Keratinocyte (primary cell): ENCODE data around the gene TP53I13. TPM values are rescaled to one million over a fixed set of nuclear protein-coding genes. Genes with fewer than 3 reads are reported as not detected.
A peak's percentile ranks its signal among the peaks of the same experiment; 100 is the strongest.

Experiments
- DNase-seq: peaks from one replicate; pipeline ENCODE4 v3.0.0-alpha.2; 2011; ENCODE audit warnings: low read depth, missing footprints, low spot score
- FAIRE-seq: peaks from 2 replicates; lab custom pipeline; 2011; peaks lifted over from hg19 to GRCh38; lab: Jason Lieb, UNC
- H2AFZ ChIP-seq: 2 replicates; pipeline ENCODE4 v1.6.0; 2012; ENCODE audit warnings: low read length, control low read depth, inconsistent platforms; ENCODE audit not compliant: control insufficient read depth
- H3K27ac ChIP-seq: 2 replicates; pipeline ENCODE4 v1.5.1; 2011; ENCODE audit warnings: low read length; ENCODE audit not compliant: control insufficient read depth, insufficient read depth
- H3K27me3 ChIP-seq: 3 replicates; pipeline ENCODE4 v1.6.0; 2011; ENCODE audit warnings: low read length; ENCODE audit not compliant: control insufficient read depth, insufficient read depth; ENCODE audit errors: extremely low read depth
- H3K36me3 ChIP-seq, 2 experiments: 2 replicates in 1 of 2; 3 replicates in 1 of 2; pipeline ENCODE4 v1.5.1; 2011; ENCODE audit warnings: low read length in 2 of 2, mild to moderate bottlenecking in 1 of 2; ENCODE audit not compliant: control insufficient read depth in 2 of 2, insufficient read depth in 2 of 2; ENCODE audit errors: extremely low read depth in 1 of 2
- H3K4me1 ChIP-seq: 3 replicates; pipeline ENCODE4 v1.5.1; 2011; ENCODE audit warnings: low read length; ENCODE audit not compliant: control insufficient read depth, insufficient read depth; ENCODE audit errors: extremely low read depth
- H3K4me2 ChIP-seq: 3 replicates; pipeline ENCODE4 v1.6.0; 2011; ENCODE audit warnings: low read depth, low read length; ENCODE audit not compliant: control insufficient read depth, insufficient read depth; ENCODE audit errors: extremely low read depth
- H3K4me3 ChIP-seq, 3 experiments: fragments of 200-600 bp in 1 of 3; sonication (generic) in 1 of 3; 2 replicates in 2 of 3; 3 replicates in 1 of 3; pipeline ENCODE4 v1.5.1; 2011 to 2016; ENCODE audit warnings: low read length in 3 of 3, mild to moderate bottlenecking in 3 of 3, control low read depth in 2 of 3, inconsistent platforms in 1 of 3, low read depth in 1 of 3, mixed read lengths in 1 of 3, mixed run types in 1 of 3, moderate library complexity in 1 of 3; ENCODE audit not compliant: control insufficient read depth in 2 of 3, insufficient read depth in 2 of 3; ENCODE audit errors: extremely low read depth in 1 of 3
- H3K79me2 ChIP-seq: 2 replicates; pipeline ENCODE4 v1.6.0; 2012; ENCODE audit warnings: low read length; ENCODE audit not compliant: control insufficient read depth, insufficient read depth
- H3K9ac ChIP-seq: 3 replicates; pipeline ENCODE4 v1.6.0; 2011; ENCODE audit warnings: low read length; ENCODE audit not compliant: control insufficient read depth, insufficient read depth; ENCODE audit errors: extremely low read depth
- H3K9me1 ChIP-seq: 3 replicates; pipeline ENCODE4 v1.6.0; 2011; ENCODE audit warnings: low read length; ENCODE audit not compliant: control insufficient read depth, insufficient read depth; ENCODE audit errors: extremely low read depth
- H3K9me3 ChIP-seq: 2 replicates; pipeline ENCODE4 v1.5.1; 2012; ENCODE audit warnings: low read depth, low read length; ENCODE audit not compliant: control insufficient read depth
- H4K20me1 ChIP-seq: 3 replicates; pipeline ENCODE4 v1.6.0; 2011; ENCODE audit warnings: low read length; ENCODE audit not compliant: control insufficient read depth, insufficient read depth; ENCODE audit errors: extremely low read depth
- CTCF ChIP-seq, 3 experiments: IDR thresholded peaks in 1 of 3; conservative IDR thresholded peaks in 1 of 3; optimal IDR thresholded peaks in 1 of 3; 2 replicates in 2 of 3; 3 replicates in 1 of 3; pipeline versions ENCODE3 to v1.5.1; 2011; ENCODE audit warnings: low read length in 3 of 3, mild to moderate bottlenecking in 3 of 3, moderate library complexity in 2 of 3, control low read depth in 1 of 3, inconsistent platforms in 1 of 3; ENCODE audit not compliant: insufficient read depth in 2 of 3; ENCODE audit errors: extremely low read depth in 1 of 3
- EZH2 ChIP-seq: IDR thresholded peaks from one replicate; pipeline ENCODE4 v1.6.1; 2012; ENCODE audit warnings: inconsistent platforms, mild to moderate bottlenecking, low read length, moderate library complexity
- dilution Hi-C: fragments of 300-500 bp; cut with MboI; formaldehyde crosslinking; loops from one replicate; pipeline ENCODE4 v1.7.0; 2020; ENCODE audit warnings: low sequenced_read_pairs; ENCODE audit not compliant: extremely low pct_ligation_motif_present
- polyA plus RNA-seq, 5 experiments: library from polyadenylated mRNA; depleted of rRNA in 3 of 5; stranded (reverse) in 3 of 5; stranded (forward) in 1 of 5; unstranded in 1 of 5; fragments of >200 nt; gene quantifications; 1 replicate in 1 of 5; 2 replicates in 3 of 5; 3 replicates in 1 of 5; pipeline versions ENCODE4 v1.2.1 to v1.2.3, GENCODE V29; 2011 to 2012; ENCODE audit warnings: missing spikeins in 2 of 5, low read depth in 1 of 5, low replicate concordance in 1 of 5

TP53I13 gene
- polyA plus RNA-seq, 1 donor (not counting 4 experiments of a cell fraction or from before 2014, with no cell fraction given): 11.9 TPM

GRCh38 chr17:29591146-29591736, 22.7 kb downstream of the TP53I13 start:
- no peak for DNase-seq
- H3K9ac ChIP-seq: peak overlapping the region; percentile 71
- dilution Hi-C loops: no loop called here
- no peak for TF ChIP-seq CTCF (optimal IDR thresholded peaks at IDR 0.05 in 1 of 3, IDR thresholded peaks at IDR 0.05 in 1 of 3, conservative IDR thresholded peaks at IDR 0.05 in 1 of 3; ENCODE audit: extremely low read depth in 1 of 3, insufficient read depth in 2 of 3, low read length in 3 of 3)
- TF ChIP-seq EZH2: no peak
- peak overlapping the region; percentile 11 for H2AFZ ChIP-seq
- peak overlapping the region; percentile 68 for H3K27ac ChIP-seq
- H3K27me3 ChIP-seq: no peaks in the 10 kb centered on the region
- H3K4me3 ChIP-seq: peak overlapping the region in 2 of 3 experiments; percentile 25 to 44
- H3K4me2 ChIP-seq: peak overlapping the region; percentile 88
- H4K20me1 ChIP-seq: peaks cover 11% of the 10 kb centered on the region
- no peaks in the 10 kb centered on the region for H3K9me3 ChIP-seq
- peaks cover 4% of the 10 kb centered on the region for H3K9me1 ChIP-seq
- H3K36me3 ChIP-seq: no peaks in the 10 kb centered on the region
- peaks cover 39% of the 10 kb centered on the region for H3K79me2 ChIP-seq
- peaks cover 66% of the 10 kb centered on the region for H3K4me1 ChIP-seq
- FAIRE-seq: no peak

GRCh38 chr17:29591737-29592608, 23.5 kb downstream of the TP53I13 start:
- Histone ChIP-seq H3K9me1 (no peaks in the 10 kb centered on the region), H3K9ac (peak overlapping the region; percentile 71), H3K9me3 (no peaks in the 10 kb centered on the region), H3K27ac (peak overlapping the region; percentile 68), H3K4me1 (peaks cover 60% of the 10 kb centered on the region), H3K4me2 (peak overlapping the region; percentile 88), H4K20me1 (peaks cover 7% of the 10 kb centered on the region), H3K79me2 (peaks cover 39% of the 10 kb centered on the region), H3K4me3 (peak overlapping the region in 2 of 3 experiments; percentile 25 to 45), H3K27me3 (no peaks in the 10 kb centered on the region), H2AFZ (peak overlapping the region; percentile 11), H3K36me3 (no peaks in the 10 kb centered on the region)
- DNase-seq (no peak), FAIRE-seq (no peak)
- dilution Hi-C loops: no loop called here
- peak; percentile 81 to 97 (median 94) for TF ChIP-seq CTCF (optimal IDR thresholded peaks at IDR 0.05 in 1 of 3, IDR thresholded peaks at IDR 0.05 in 1 of 3, conservative IDR thresholded peaks at IDR 0.05 in 1 of 3; ENCODE audit: extremely low read depth in 1 of 3, insufficient read depth in 2 of 3, low read length in 3 of 3)
- no peak for TF ChIP-seq EZH2
